HG03432 (cell line): ENCODE measurements around the gene C1QTNF1.

ENCODE experiments used
- ATAC-seq: cut with Tn5 transposase; IDR thresholded peaks from one replicate; pipeline ENCODE4 v1.9.1; 2021; ENCODE audit warnings: mild to moderate bottlenecking, moderate library complexity; ENCODE audit not compliant: unreplicated experiment

C1QTNF1 gene

DNA sequence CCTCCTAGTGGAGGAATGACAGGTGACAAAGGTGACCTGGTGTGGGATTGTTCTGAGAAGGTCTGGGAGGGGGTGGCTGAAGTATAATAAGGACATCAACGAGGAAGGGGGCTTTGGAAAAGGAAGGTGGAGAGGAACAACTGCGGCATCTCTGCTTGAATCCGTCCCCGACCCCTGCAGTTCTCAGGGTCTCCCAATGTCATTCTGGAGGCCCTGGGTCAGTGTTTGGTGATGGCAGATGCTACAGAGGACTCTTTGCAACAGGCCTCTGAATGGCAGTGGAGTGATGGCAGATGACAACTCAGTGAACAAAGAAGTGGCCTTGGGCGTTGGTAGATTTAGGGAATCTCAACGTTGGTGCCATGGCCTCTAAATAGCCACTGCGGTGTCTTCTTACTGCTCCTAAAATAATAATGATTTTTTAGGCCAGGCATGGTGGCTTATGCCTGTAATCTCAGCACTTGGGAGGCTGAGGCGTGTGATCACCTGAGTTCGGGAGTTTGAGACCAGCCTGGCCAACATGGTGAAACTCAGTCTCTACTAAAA, 52.0 kb downstream of the C1QTNF1 start:
- no peak for ATAC-seq

- ATAC-seq, result no peak
Observed at GRCh38 chr17:79077587-79077986, 53.6 kb downstream of the C1QTNF1 start.

DNA sequence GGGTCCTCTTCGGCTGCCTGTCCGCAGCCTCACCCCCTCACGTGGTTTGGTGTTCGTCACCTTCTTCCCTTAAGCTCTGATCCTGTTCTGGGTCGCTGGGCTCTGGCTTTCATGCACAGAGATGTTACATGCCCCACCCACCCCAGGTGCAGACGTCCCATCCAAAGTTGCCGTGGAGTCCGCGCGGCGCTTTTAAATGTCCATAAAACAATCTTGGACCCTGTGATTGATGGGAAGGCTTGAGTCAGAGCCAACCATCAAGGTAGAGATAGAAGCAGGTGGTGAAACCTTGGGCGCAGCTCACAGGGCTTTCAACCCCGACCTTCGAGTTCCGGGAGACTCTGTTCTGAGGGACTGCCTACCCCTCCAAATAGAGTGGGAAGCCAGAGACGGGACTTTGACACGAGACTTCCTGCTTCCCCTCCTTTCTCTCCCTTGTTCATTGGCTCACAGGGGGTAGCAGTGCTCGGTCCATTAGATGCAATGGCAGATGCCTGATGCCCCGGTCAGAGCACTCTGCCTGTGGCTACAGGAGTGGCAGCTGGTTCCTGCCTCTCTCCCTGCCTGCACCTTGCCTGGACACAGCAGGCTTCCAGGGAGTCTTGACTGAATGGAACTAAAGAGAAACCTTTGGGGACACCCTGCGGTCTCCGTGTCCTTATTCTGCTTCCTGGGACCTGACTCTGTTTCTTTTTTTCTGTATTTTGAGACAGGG, 54.7 kb downstream of the C1QTNF1 start:
- ATAC-seq, result no peak

GRCh38 chr17:79079421-79080200, 55.6 kb downstream of the C1QTNF1 start:
- no peak for ATAC-seq

GRCh38 chr17:79080349-79080748, 56.4 kb downstream of the C1QTNF1 start:
- no peak for ATAC-seq

- no peak for ATAC-seq
Observed at GRCh38 chr17:79080761-79081290, 56.9 kb downstream of the C1QTNF1 start.

GRCh38 chr17:79081571-79082276, 57.8 kb downstream of the C1QTNF1 start:
- ATAC-seq, result no peak

GRCh38 chr17:79082311-79083190, 58.6 kb downstream of the C1QTNF1 start:
- ATAC-seq, result no peak

- ATAC-seq, result no peak
Observed at GRCh38 chr17:79083191-79083971, 59.4 kb downstream of the C1QTNF1 start.

GRCh38 chr17:79084291-79085153, 60.6 kb downstream of the C1QTNF1 start:
- ATAC-seq, result no peak

- no peak for ATAC-seq
Observed at GRCh38 chr17:79085154-79085920, 61.4 kb downstream of the C1QTNF1 start.

DNA sequence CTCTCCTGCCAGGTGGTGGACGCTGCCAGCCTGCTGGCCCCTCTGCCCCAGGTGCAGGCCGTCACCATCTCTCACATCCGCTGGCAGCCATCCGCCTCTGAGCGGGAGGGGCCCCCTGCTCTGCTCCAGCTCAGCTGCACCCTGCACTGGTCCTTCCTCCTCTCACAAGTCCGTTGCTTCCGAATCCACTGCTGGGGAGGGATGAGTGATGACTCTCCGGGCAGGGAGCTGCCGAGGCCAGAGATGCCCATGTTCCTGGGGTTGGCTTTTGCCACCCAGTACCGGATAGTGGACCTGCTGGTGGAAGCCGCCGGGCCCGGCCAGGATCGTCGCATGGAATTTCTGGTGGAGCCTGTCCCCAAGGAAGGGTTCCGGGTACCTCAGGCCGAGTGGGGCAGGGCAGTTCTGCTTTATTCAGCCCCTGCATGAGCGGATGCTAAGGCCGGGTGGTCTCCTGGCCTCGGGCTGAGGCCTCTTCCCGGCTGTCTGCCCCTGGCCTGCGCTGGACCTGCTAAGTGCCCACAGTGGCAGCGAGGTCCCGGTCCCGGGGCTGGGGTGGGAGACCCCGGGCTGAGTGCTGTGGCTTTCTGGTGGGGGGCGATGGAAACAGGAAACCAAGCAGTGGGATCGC, 62.1 kb downstream of the C1QTNF1 start:
- no peak for ATAC-seq

DNA sequence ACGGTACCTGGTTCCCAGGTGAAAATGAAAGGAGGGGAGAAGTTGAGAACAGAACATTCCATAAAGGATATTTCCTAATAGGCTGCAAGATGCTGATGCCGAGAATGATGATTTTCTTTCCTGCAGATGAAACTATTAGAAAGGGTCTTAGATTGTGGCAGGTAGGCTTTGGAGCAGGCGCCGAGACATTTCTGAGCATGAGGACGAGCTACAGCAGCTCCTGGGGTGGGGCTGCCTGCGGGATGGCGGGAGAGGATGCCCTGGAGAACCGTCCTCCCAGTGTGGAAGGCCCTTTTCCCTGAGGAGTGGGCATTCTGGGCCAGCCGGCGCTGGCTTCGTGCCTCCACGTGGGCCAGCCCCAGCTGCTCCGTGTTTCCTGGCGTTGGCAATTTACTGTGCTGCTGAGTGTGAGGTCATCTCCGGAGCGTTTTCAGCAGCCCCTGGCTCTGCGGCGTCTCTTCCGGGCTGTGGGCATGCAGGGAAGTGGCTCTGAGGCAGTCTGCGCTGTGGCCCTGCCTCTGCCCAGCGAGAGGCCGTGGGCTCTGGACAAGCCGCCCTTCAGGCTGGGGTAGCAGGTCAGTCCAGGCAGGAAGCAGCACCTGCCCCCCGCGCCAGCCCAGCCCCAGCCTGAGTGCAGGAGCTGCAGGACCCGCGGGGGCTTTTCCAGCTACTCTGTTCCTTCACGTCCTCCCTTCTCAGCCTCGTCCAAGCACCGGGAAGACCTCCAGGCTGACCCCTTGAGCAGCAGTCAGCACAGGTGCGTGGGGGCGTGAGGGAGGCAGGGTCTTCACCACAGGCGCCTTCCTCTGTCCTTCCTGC, 62.8 kb downstream of the C1QTNF1 start:
- ATAC-seq, result no peak

DNA sequence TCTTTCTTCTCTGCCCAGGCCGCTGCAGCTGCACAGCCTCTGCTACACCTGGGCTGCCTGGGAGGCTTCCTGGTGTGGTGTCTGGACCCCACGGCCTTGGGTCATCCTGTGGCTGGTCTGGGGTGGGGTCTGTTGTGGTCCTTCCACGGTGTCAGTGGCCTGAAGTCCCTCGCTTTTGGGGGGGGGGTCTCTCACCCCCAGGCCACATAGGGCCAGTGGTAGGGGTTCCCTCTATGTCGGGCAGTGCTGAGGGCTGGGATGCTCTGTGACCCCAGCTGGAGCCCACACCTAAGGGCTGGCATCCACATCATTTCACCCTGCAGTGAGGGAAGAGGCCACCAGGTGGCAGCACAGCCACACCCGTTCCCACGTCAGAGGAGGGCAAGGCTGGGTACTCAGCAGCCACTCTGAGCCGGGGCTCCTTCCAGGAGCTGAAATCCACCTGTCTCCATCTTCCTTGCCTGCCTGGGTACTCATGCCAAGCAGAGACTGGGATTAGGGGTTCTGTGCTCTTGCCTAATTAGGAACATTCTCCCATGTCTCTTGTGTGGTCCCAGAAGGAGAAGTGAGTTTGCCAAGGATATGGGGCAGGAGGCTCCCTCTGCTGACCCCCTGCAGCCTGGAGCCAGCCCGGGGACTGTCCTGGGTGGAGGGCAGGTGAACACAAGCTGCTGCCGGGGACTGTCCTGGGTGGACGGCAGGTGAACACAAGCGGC, 63.6 kb downstream of the C1QTNF1 start:
- ATAC-seq, result no peak

GRCh38 chr17:79088247-79088996, 64.5 kb downstream of the C1QTNF1 start:
- ATAC-seq, result no peak
